ENCODE results near the gene FRA10AC1.

The FRA10AC1 gene

DNA sequence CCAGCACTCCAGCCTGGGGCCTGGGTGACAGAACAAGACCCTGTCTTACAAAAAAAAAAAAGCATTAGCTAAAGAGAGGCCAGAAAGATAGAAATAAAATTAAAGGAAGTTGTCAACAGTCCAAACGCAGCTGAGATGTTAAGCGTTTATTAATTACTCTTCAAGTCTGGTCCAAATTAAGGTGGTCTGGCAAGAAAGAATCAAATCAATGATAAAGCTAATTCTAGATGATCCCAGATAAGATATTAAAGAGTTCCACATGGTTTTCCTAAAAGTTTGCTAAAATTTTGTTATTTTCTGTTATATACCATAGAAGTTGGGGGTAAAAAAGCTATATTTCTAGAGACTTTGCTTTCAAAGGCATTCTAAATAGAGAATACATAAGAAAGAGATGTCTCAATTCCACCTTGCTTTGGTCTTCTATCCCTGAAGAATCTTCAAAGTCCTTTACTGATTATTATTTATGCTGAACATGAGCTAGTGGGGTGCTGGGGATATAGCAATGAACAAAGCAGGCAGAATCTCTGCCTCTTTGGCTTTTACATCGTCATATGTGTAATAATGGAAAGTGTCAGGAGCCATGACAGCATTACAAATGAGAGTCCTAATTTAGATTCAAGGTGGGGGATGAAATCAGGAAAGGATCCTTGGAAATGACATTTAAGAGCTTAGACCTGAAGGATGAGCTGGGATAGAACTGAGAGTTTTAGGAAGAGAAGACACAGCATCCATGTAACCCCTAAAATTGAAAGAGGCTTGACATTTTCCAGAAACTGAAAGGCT is 23.4 kb downstream of the FRA10AC1 start:
- FAIRE-seq (no peak), DNase-seq (ENCODE audit: insufficient read length, low spot score) (no peak)
- TF ChIP-seq, protein P1, sequence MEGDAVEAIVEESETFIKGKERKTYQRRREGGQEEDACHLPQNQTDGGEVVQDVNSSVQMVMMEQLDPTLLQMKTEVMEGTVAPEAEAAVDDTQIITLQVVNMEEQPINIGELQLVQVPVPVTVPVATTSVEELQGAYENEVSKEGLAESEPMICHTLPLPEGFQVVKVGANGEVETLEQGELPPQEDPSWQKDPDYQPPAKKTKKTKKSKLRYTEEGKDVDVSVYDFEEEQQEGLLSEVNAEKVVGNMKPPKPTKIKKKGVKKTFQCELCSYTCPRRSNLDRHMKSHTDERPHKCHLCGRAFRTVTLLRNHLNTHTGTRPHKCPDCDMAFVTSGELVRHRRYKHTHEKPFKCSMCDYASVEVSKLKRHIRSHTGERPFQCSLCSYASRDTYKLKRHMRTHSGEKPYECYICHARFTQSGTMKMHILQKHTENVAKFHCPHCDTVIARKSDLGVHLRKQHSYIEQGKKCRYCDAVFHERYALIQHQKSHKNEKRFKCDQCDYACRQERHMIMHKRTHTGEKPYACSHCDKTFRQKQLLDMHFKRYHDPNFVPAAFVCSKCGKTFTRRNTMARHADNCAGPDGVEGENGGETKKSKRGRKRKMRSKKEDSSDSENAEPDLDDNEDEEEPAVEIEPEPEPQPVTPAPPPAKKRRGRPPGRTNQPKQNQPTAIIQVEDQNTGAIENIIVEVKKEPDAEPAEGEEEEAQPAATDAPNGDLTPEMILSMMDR (IDR thresholded peaks at IDR 0.05; ENCODE audit: insufficient read depth, missing control alignments), result no peak

DNA sequence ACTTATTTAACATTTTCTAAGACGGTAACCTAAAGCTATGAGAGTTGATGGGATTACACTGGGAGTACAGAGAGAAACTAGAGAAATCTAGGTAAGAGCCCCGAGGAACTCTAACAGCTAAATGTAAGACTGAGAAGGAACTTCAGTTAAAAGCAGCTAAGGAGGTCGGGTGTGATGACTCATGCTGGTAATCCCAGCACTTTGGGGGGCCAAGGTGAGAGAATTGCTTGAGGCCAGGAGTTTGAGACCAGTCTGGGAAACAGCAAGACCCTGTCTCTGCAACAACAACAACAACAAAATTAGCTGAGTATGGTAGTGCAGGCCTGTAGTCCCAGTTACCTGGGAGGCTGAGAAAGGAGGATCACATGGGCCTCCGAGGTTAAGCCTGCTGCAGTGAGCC is 24.0 kb downstream of the FRA10AC1 start:
- FAIRE-seq (no peak), DNase-seq (ENCODE audit: insufficient read length, low spot score) (no peak)
- TF ChIP-seq, protein P1 (IDR thresholded peaks at IDR 0.05; ENCODE audit: insufficient read depth, missing control alignments), result no peak

DNA sequence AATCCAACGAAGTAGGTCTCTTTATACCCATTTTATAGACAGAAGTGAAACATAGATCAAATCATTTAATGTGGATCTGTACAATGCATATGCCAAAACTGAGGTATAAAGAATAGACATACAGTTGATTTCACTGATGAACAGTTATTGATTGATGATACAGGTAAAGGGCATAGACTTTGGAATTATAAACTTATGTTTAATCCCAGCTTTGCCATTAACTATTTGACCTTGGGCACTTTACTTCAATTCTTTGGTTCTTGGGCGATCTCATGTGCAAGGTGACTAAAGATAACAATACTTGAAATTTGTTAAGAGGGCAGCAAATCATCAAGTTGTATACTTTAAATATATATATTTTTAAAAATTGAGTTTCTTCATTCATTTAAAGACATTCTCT is 28.6 kb downstream of the FRA10AC1 start:
- TF ChIP-seq, protein P1 (IDR thresholded peaks at IDR 0.05; ENCODE audit: insufficient read depth, missing control alignments), result no peak
- FAIRE-seq, result no peak
- no peak for DNase-seq (ENCODE audit: insufficient read length, low spot score)

DNA sequence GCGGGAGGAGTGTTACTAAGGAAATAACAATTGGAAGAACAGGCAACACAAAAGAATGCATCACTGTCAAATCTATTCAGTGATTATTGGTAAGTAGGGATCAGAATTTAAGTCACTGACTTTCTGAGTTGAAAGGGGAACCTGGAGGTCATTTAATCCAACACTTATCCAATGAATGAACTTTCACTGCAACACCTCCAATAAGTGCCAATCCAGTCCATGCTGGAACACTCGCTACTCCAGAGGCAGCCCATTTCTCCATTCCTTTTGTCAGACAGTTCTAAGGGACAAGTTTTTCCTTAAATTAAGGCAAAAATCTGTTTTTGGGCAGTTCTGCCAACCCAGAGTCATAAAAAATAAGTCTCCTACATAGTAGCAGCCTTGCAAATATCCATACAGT is 29.5 kb downstream of the FRA10AC1 start:
- TF ChIP-seq, protein P1 (IDR thresholded peaks at IDR 0.05; ENCODE audit: insufficient read depth, missing control alignments), result no peak
- FAIRE-seq, result no peak
- DNase-seq (ENCODE audit: insufficient read length, low spot score), result no peak

DNA sequence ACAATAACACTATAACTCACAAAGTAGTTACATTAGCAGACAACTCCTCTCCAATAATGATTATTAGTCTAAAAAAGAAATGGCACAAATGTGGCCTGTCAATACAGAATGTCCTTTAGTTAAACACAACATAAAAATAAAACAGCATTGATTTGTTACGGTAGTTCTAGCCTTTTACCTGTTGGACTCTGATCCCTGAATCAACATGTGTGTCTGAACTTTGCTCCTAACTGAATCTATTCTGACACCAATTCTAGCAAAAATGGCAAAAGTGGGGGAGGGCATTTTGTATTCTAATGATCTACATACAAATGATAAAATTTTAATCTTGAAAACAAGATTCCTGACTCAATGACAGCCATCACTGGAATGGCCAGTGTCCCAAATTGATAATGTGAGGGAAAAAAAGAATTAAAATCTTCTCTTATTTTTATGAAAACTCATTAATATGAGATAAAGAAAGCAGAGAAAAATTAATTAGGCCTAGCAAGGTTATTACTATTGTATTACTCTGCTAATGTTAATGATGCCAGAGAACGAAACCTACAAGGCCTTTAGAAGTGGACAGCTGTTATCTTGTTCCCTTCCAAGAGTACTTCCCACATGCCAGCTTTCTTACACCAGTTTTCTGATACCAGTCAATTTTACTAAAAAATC is 30.2 kb downstream of the FRA10AC1 start:
- FAIRE-seq (no peak), DNase-seq (ENCODE audit: insufficient read length, low spot score) (no peak)
- TF ChIP-seq, protein P1 (IDR thresholded peaks at IDR 0.05; ENCODE audit: insufficient read depth, missing control alignments), result no peak

DNA sequence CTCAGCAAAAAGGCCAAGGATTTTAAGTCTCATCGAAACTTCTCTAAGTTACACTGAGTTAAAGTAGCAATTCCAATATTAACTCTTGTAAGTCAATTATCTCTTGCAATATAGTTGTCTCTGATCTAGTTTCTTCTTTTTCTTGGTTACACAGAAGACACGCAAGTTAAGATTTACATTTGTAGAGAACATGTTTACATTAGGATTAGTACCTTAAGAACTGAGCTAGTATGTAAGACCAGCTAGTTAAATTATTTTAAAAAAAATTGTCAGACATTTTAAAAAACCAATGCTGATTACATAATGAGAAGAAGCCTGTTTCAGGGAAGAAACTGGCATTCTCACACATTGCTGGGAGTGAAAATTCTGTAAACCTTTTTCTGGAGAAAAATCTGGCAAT is 31.4 kb downstream of the FRA10AC1 start:
- TF ChIP-seq, protein P1 (IDR thresholded peaks at IDR 0.05; ENCODE audit: insufficient read depth, missing control alignments), result no peak
- FAIRE-seq (no peak), DNase-seq (ENCODE audit: insufficient read length, low spot score) (no peak)

DNA sequence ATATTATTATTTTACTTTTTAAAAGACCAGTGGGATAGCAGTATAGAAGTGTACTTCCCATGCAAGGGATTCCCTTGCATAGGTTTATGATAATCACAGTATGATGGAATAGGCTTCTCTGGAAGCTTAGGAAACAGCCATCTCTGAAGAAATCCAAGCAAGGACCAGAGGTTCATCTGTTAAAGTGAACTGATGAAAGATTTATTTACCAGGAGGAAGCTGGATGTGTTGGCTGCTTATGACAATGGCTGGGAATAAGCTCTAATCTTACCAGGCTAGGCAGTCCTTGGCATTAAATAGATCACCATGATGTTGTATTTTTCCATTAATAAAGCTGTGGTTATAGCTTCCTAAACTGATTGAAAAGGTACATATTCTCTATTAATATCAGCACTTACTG is 32.0 kb downstream of the FRA10AC1 start:
- DNase-seq (ENCODE audit: insufficient read length, low spot score) (no peak), FAIRE-seq (no peak)
- TF ChIP-seq, protein P1 (IDR thresholded peaks at IDR 0.05; ENCODE audit: insufficient read depth, missing control alignments), result no peak

Data from D721Med (cell line).